Measurements from ENCODE around the gene CUL1.

- TF ChIP-seq CTCF (IDR thresholded peaks at IDR 0.05; ENCODE audit: low read length) (no peak), EZH2 (IDR thresholded peaks at IDR 0.05; ENCODE audit: borderline replicate concordance, low read length) (no peak)
These were observed 102.0 kb downstream of the CUL1 start for GRCh38 chr7:148800677-148801076.

Data from OCI-LY1 (cell line).